ENCODE measurements around the gene PACS2.

PACS2 gene

GRCh38 chr14:105380756-105381155 is 66.2 kb downstream of the PACS2 start:
- no peak overlapping the region for H3K27ac ChIP-seq (replicated peaks)
- TF ChIP-seq REST (IDR thresholded peaks at IDR 0.05; ENCODE audit: insufficient replicate concordance, low read depth) (no peak), CTCF (IDR thresholded peaks at IDR 0.05; ENCODE audit: insufficient read depth, low read length) (no peak), GABPA (IDR thresholded peaks at IDR 0.05; ENCODE audit: low read depth) (no peak), POLR2AphosphoS5 (IDR thresholded peaks at IDR 0.05; ENCODE audit: low read depth) (no peak), SPI1 (IDR thresholded peaks at IDR 0.05; ENCODE audit: borderline replicate concordance, low read depth) (no peak)
- no peak overlapping the region for H3K4me3 ChIP-seq (replicated peaks; ENCODE audit: insufficient read depth, low read length)
- no peak for DNase-seq (ENCODE audit: low read depth in 1 of 2, low spot score in 1 of 2)
- no peaks in the 10 kb centered on the region for H3K27me3 ChIP-seq (ENCODE audit: insufficient read depth, poor library complexity, severe bottlenecking)

GRCh38 chr14:105381446-105382342 is 67.1 kb downstream of the PACS2 start:
- DNase-seq (ENCODE audit: low read depth in 1 of 2, low spot score in 1 of 2), result no peak
- Histone ChIP-seq H3K4me3 (replicated peaks; ENCODE audit: insufficient read depth, low read length) (no peak overlapping the region), H3K27me3 (ENCODE audit: insufficient read depth, poor library complexity, severe bottlenecking) (no peaks in the 10 kb centered on the region), H3K27ac (replicated peaks) (no peak overlapping the region)
- TF ChIP-seq GABPA (IDR thresholded peaks at IDR 0.05; ENCODE audit: low read depth), result no peak

- Histone ChIP-seq H3K27ac (replicated peaks) (no peak overlapping the region), H3K4me3 (replicated peaks; ENCODE audit: insufficient read depth, low read length) (no peak overlapping the region), H3K27me3 (ENCODE audit: insufficient read depth, poor library complexity, severe bottlenecking) (no peaks in the 10 kb centered on the region)
- DNase-seq (ENCODE audit: low read depth in 1 of 2, low spot score in 1 of 2), result no peak
- TF ChIP-seq CTCF (IDR thresholded peaks at IDR 0.05; ENCODE audit: insufficient read depth, low read length), result no peak
Measured at GRCh38 chr14:105382343-105383082, 68.0 kb downstream of the PACS2 start.

GRCh38 chr14:105383083-105383730 is 68.7 kb downstream of the PACS2 start:
- DNase-seq (ENCODE audit: low read depth in 1 of 2, low spot score in 1 of 2), result no peak
- H3K27me3 ChIP-seq (ENCODE audit: insufficient read depth, poor library complexity, severe bottlenecking), result no peaks in the 10 kb centered on the region
- no peak overlapping the region for H3K27ac ChIP-seq (replicated peaks)
- H3K4me3 ChIP-seq (replicated peaks; ENCODE audit: insufficient read depth, low read length), result no peak overlapping the region
- TF ChIP-seq POLR2AphosphoS5 (IDR thresholded peaks at IDR 0.05; ENCODE audit: low read depth), result no peak

GRCh38 chr14:105384041-105384557 is 69.6 kb downstream of the PACS2 start:
- H3K27me3 ChIP-seq (ENCODE audit: insufficient read depth, poor library complexity, severe bottlenecking), result no peaks in the 10 kb centered on the region
- DNase-seq (ENCODE audit: low read depth in 1 of 2, low spot score in 1 of 2), result no peak
- TF ChIP-seq GABPA (IDR thresholded peaks at IDR 0.05; ENCODE audit: low read depth), result no peak
- no peak for TF ChIP-seq REST (IDR thresholded peaks at IDR 0.05; ENCODE audit: insufficient replicate concordance, low read depth)
- TF ChIP-seq CTCF (IDR thresholded peaks at IDR 0.05; ENCODE audit: insufficient read depth, low read length), result no peak
- no peak for TF ChIP-seq SPI1 (IDR thresholded peaks at IDR 0.05; ENCODE audit: borderline replicate concordance, low read depth)
- TF ChIP-seq POLR2AphosphoS5 (IDR thresholded peaks at IDR 0.05; ENCODE audit: low read depth), result no peak
- no peak overlapping the region for H3K27ac ChIP-seq (replicated peaks)
- no peak overlapping the region for H3K4me3 ChIP-seq (replicated peaks; ENCODE audit: insufficient read depth, low read length)

Data from HL-60 (cell line).